Activated CD8-positive, alpha-beta memory T cell treated with anti-CD3 and anti-CD28 coated beads, Interleukin-2, amount 50 U/mL, for 4 hours (primary cell): ENCODE data around the gene TGFB2.

Experiments
- DNase-seq: peaks from one replicate; pipeline ENCODE4 v3.0.0-alpha.2; 2020

TGFB2 gene

GRCh38 chr1:218395916-218396315 is 50.8 kb downstream of the TGFB2 start:
- no peak for DNase-seq

- no peak for DNase-seq
Observed at GRCh38 chr1:218397752-218398339, 52.7 kb downstream of the TGFB2 start.

GRCh38 chr1:218400624-218401023 is 55.5 kb downstream of the TGFB2 start:
- no peak for DNase-seq

- DNase-seq: no peak
Observed at GRCh38 chr1:218401441-218401997, 56.4 kb downstream of the TGFB2 start.

GRCh38 chr1:218401998-218402785 is 57.1 kb downstream of the TGFB2 start:
- DNase-seq: no peak

- no peak for DNase-seq
Observed at GRCh38 chr1:218402786-218403120, 57.6 kb downstream of the TGFB2 start.

- no peak for DNase-seq
Observed at GRCh38 chr1:218403300-218403699, 58.2 kb downstream of the TGFB2 start.

- no peak for DNase-seq
Observed at GRCh38 chr1:218407630-218408029, 62.5 kb downstream of the TGFB2 start.

GRCh38 chr1:218408135-218408534 is 63.0 kb downstream of the TGFB2 start:
- no peak for DNase-seq

GRCh38 chr1:218408942-218409341 is 63.8 kb downstream of the TGFB2 start:
- DNase-seq: no peak

GRCh38 chr1:218409946-218410510 is 64.9 kb downstream of the TGFB2 start:
- no peak for DNase-seq

GRCh38 chr1:218411101-218411500 is 66.0 kb downstream of the TGFB2 start:
- no peak for DNase-seq

- DNase-seq: no peak
Observed at GRCh38 chr1:218412171-218412570, 67.0 kb downstream of the TGFB2 start.

- no peak for DNase-seq
Observed at GRCh38 chr1:218413179-218413578, 68.0 kb downstream of the TGFB2 start.

GRCh38 chr1:218414060-218414728 is 69.1 kb downstream of the TGFB2 start:
- DNase-seq: no peak

- no peak for DNase-seq
Observed at GRCh38 chr1:218415726-218416125, 70.6 kb downstream of the TGFB2 start.

GRCh38 chr1:218421531-218421930 is 76.4 kb downstream of the TGFB2 start:
- no peak for DNase-seq

GRCh38 chr1:218424502-218424901 is 79.4 kb downstream of the TGFB2 start:
- DNase-seq: no peak

- no peak for DNase-seq
Observed at GRCh38 chr1:218425647-218426342, 80.7 kb downstream of the TGFB2 start.

- no peak for DNase-seq
Observed at GRCh38 chr1:218426343-218426657, 81.2 kb downstream of the TGFB2 start.

GRCh38 chr1:218429301-218429700 is 84.2 kb downstream of the TGFB2 start:
- no peak for DNase-seq

- no peak for DNase-seq
Observed at GRCh38 chr1:218430346-218430745, 85.2 kb downstream of the TGFB2 start.

GRCh38 chr1:218430822-218431221 is 85.7 kb downstream of the TGFB2 start:
- DNase-seq: no peak
